WTC11 (cell line): ENCODE measurements around the gene DGKG. TPM values are rescaled to one million over a fixed set of nuclear protein-coding genes. Genes with fewer than 3 reads are reported as not detected.

ENCODE experiments used
- ATAC-seq: fragments of 200-7000 bp; cut with Tn5 transposase; 2 replicates; pipeline ENCODE4 v1.10.0; 2021; ENCODE audit warnings: mild to moderate bottlenecking, moderate library complexity
- CTCF ChIA-PET: fragments of 300-600 bp; sonication (Branson Sonifier 250); formaldehyde crosslinking; loops from one replicate; lab custom pipeline; 2021; ENCODE audit warnings: antibody characterized with exemption; lab: Charles Lee
- POLR2A ChIA-PET: fragments of 350-600 bp; sonication (Branson Sonifier 250); formaldehyde crosslinking; loops from one replicate; lab custom pipeline; 2021; ENCODE audit warnings: antibody characterized with exemption; lab: Charles Lee
- DNase-seq: peaks from one replicate; pipeline ENCODE4 v3.0.0; 2021; ENCODE audit warnings: low spot score
- H3K27ac Mint-ChIP-seq: 2 replicates; pipeline ENCODE4 v1.8.0; 2021; ENCODE audit warnings: mixed read lengths
- H3K27me3 Mint-ChIP-seq: 2 replicates; pipeline ENCODE4 v1.8.0; 2021; ENCODE audit warnings: low read depth, mild to moderate bottlenecking, moderate library complexity, mixed read lengths
- H3K36me3 Mint-ChIP-seq: 2 replicates; pipeline ENCODE4 v1.8.0; 2021; ENCODE audit warnings: mixed read lengths
- H3K4me1 Mint-ChIP-seq: 2 replicates; pipeline ENCODE4 v1.8.0; 2022; ENCODE audit warnings: mixed read lengths
- H3K4me3 Mint-ChIP-seq: 2 replicates; pipeline ENCODE4 v1.8.0; 2021; ENCODE audit warnings: mild to moderate bottlenecking, moderate library complexity, mixed read lengths
- H3K9me3 Mint-ChIP-seq: 2 replicates; pipeline ENCODE4 v1.8.0; 2021; ENCODE audit warnings: mixed read lengths
- AR ChIP-seq: fragments of 250-450 bp; sonication (Bioruptor Pico); IDR thresholded peaks from 2 replicates; pipeline ENCODE4 v1.9.0; 2021; ENCODE audit warnings: mild to moderate bottlenecking
- E2F1 ChIP-seq: sonication (generic); formaldehyde crosslinking; IDR thresholded peaks from 2 replicates; pipeline ENCODE4 v1.8.0; 2022; ENCODE audit warnings: mild to moderate bottlenecking, missing genetic modification reagents
- E2F5 ChIP-seq: sonication (generic); formaldehyde crosslinking; IDR thresholded peaks from 2 replicates; pipeline ENCODE4 v1.8.1; 2022; ENCODE audit warnings: mild to moderate bottlenecking, moderate library complexity, missing genetic modification reagents
- EMX1 ChIP-seq: fragments of 250-450 bp; sonication (Bioruptor Pico); IDR thresholded peaks from 2 replicates; pipeline ENCODE4 v1.8.0; 2021; ENCODE audit warnings: mild to moderate bottlenecking
- ERG ChIP-seq: fragments of 250-450 bp; sonication (Bioruptor Pico); IDR thresholded peaks from 2 replicates; pipeline ENCODE4 v1.8.0; 2021; ENCODE audit warnings: mild to moderate bottlenecking
- ETV6 ChIP-seq: sonication (generic); formaldehyde crosslinking; IDR thresholded peaks from 2 replicates; pipeline ENCODE4 v1.8.1; 2022; ENCODE audit warnings: mild to moderate bottlenecking, missing genetic modification reagents
- FOXJ3 ChIP-seq: sonication (generic); formaldehyde crosslinking; IDR thresholded peaks from 2 replicates; pipeline ENCODE4 v1.9.0; 2021; ENCODE audit warnings: missing genetic modification reagents, mild to moderate bottlenecking, borderline replicate concordance
- FOXK1 ChIP-seq: sonication (generic); formaldehyde crosslinking; IDR thresholded peaks from 2 replicates; pipeline ENCODE4 v1.8.0; 2022; ENCODE audit warnings: mild to moderate bottlenecking, moderate library complexity, missing genetic modification reagents
- HMGA2 ChIP-seq: fragments of 250-450 bp; sonication (Bioruptor Pico); IDR thresholded peaks from 2 replicates; pipeline ENCODE4 v1.4.0; 2021; ENCODE audit warnings: mild to moderate bottlenecking, moderate library complexity
- IRF1 ChIP-seq: sonication (generic); formaldehyde crosslinking; IDR thresholded peaks from 2 replicates; pipeline ENCODE4 v1.8.0; 2023; ENCODE audit warnings: missing genetic modification reagents
- JUN ChIP-seq: sonication (generic); formaldehyde crosslinking; IDR thresholded peaks from 2 replicates; pipeline ENCODE4 v1.8.0; 2023; ENCODE audit warnings: mild to moderate bottlenecking, missing genetic modification reagents
- MXD4 ChIP-seq: fragments of 250-450 bp; sonication (Bioruptor Pico); IDR thresholded peaks from 2 replicates; pipeline ENCODE4 v1.8.0; 2021; ENCODE audit warnings: mild to moderate bottlenecking, moderate library complexity, borderline replicate concordance
- NFYB ChIP-seq: sonication (generic); formaldehyde crosslinking; conservative IDR thresholded peaks from 2 replicates; pipeline ENCODE4 v1.8.0; 2022; ENCODE audit warnings: low read depth, missing genetic modification reagents
- OVOL2 ChIP-seq: fragments of 250-450 bp; sonication (Bioruptor Pico); IDR thresholded peaks from 2 replicates; pipeline ENCODE4 v1.9.0; 2021; ENCODE audit warnings: mild to moderate bottlenecking, borderline replicate concordance
- PREB ChIP-seq: sonication (generic); formaldehyde crosslinking; IDR thresholded peaks from 2 replicates; pipeline ENCODE4 v1.8.1; 2022; ENCODE audit warnings: mild to moderate bottlenecking, missing genetic modification reagents, moderate library complexity, borderline replicate concordance
- RELA ChIP-seq: sonication (generic); formaldehyde crosslinking; IDR thresholded peaks from 2 replicates; pipeline ENCODE4 v1.8.1; 2022; ENCODE audit warnings: missing genetic modification reagents, mild to moderate bottlenecking, borderline replicate concordance
- RORB ChIP-seq: fragments of 250-450 bp; sonication (Bioruptor Pico); IDR thresholded peaks from 2 replicates; pipeline ENCODE4 v1.9.0; 2021; ENCODE audit warnings: mild to moderate bottlenecking
- STAT6 ChIP-seq: sonication (generic); formaldehyde crosslinking; conservative IDR thresholded peaks from 2 replicates; pipeline ENCODE4 v1.8.1; 2023; ENCODE audit warnings: mild to moderate bottlenecking, low read depth, missing genetic modification reagents, moderate library complexity
- TEAD1 ChIP-seq: sonication (generic); formaldehyde crosslinking; IDR thresholded peaks from 2 replicates; pipeline ENCODE4 v1.8.0; 2022; ENCODE audit warnings: mild to moderate bottlenecking, missing genetic modification reagents
- USF1 ChIP-seq: sonication (generic); formaldehyde crosslinking; IDR thresholded peaks from 2 replicates; pipeline ENCODE4 v1.8.0; 2022; ENCODE audit warnings: mild to moderate bottlenecking, missing genetic modification reagents
- ZMAT4 ChIP-seq: fragments of 250-450 bp; sonication (Bioruptor Pico); IDR thresholded peaks from 2 replicates; pipeline ENCODE4 v1.9.0; 2021; ENCODE audit warnings: mild to moderate bottlenecking
- ZNF219 ChIP-seq: sonication (generic); formaldehyde crosslinking; IDR thresholded peaks from 2 replicates; pipeline ENCODE4 v1.8.0; 2023; ENCODE audit warnings: missing genetic modification reagents, mild to moderate bottlenecking, borderline replicate concordance
- total RNA-seq: library from RNA; stranded (reverse); gene quantifications from 3 replicates; pipeline ENCODE4 v1.2.3, GENCODE V29; 2021

The DGKG gene
- total RNA-seq, 1 experiment from 2014 or later, result 0.92 TPM

- H3K9me3 Mint-ChIP-seq, result no peaks in the 10 kb centered on the region
- no peak overlapping the region for H3K4me3 Mint-ChIP-seq
- CTCF ChIA-PET, result no interaction called here
- no peaks in the 10 kb centered on the region for H3K27me3 Mint-ChIP-seq
- H3K36me3 Mint-ChIP-seq, result no peaks in the 10 kb centered on the region
- TF ChIP-seq EMX1 (CRISPR knock-in tag) (no peak), TEAD1 (CRISPR knock-in tag) (no peak), IRF1 (CRISPR knock-in tag) (no peak), OVOL2 (CRISPR knock-in tag) (no peak), JUN (no peak), ZMAT4 (CRISPR knock-in tag) (no peak), STAT6 (no peak), PREB (no peak), FOXK1 (CRISPR knock-in tag) (no peak), MXD4 (CRISPR knock-in tag) (no peak), ERG (CRISPR knock-in tag) (no peak), ZNF219 (CRISPR knock-in tag) (no peak), RORB (CRISPR knock-in tag) (no peak), USF1 (CRISPR knock-in tag) (no peak), ETV6 (CRISPR knock-in tag) (no peak), E2F5 (CRISPR knock-in tag) (no peak)
- H3K4me1 Mint-ChIP-seq, result no peaks in the 10 kb centered on the region
- POLR2A ChIA-PET, result no interaction called here
- no peak overlapping the region for H3K27ac Mint-ChIP-seq
- ATAC-seq, result no peak
- DNase-seq, result no peak
These were observed 75.9 kb downstream of the DGKG start for GRCh38 chr3:186286114-186286513.

GRCh38 chr3:186284661-186285060 is 77.4 kb downstream of the DGKG start:
- Mint-ChIP-seq H3K4me3 (no peak overlapping the region), H3K4me1 (peaks cover 3% of the 10 kb centered on the region; the same call in 1 of the 2 replicates), H3K27ac (no peak overlapping the region), H3K27me3 (no peaks in the 10 kb centered on the region), H3K36me3 (no peaks in the 10 kb centered on the region), H3K9me3 (no peaks in the 10 kb centered on the region)
- ChIA-PET POLR2A (no interaction called here), CTCF (no interaction called here)
- no peak for ATAC-seq
- no peak for DNase-seq
- TF ChIP-seq FOXJ3 (no peak), RELA (CRISPR knock-in tag) (no peak), AR (no peak), NFYB (CRISPR knock-in tag) (no peak), E2F1 (CRISPR knock-in tag) (no peak), HMGA2 (CRISPR knock-in tag) (no peak), JUN (no peak)
